Right lobe of liver (tissue), 4 donors: ENCODE results near the gene CREB5.

ENCODE experiments used
- POLR2A ChIP-seq: fragments of 450-650 bp; IDR thresholded peaks from one replicate; pipeline ENCODE4 v1.6.1; 2017; ENCODE audit warnings: antibody characterized with exemption, mild to moderate bottlenecking
- TF ChIP-seq, protein P1 (sequence below), 4 donors: fragments of 200-600 bp in 3 of 4; fragments of 450-650 bp in 1 of 4; IDR thresholded peaks; one replicate each; pipeline versions ENCODE4 v1.5.1 to v1.8.0; 2016 to 2022; ENCODE audit warnings: antibody characterized with exemption in 4 of 4, mild to moderate bottlenecking in 2 of 4
- donor health status: DM: no; HTN: no; CAD: no.
- donor health status: DM: no; HTN: no; CAD: no.
- donor health status: DM: no; HTN: yes; CAD: no.

DNA sequence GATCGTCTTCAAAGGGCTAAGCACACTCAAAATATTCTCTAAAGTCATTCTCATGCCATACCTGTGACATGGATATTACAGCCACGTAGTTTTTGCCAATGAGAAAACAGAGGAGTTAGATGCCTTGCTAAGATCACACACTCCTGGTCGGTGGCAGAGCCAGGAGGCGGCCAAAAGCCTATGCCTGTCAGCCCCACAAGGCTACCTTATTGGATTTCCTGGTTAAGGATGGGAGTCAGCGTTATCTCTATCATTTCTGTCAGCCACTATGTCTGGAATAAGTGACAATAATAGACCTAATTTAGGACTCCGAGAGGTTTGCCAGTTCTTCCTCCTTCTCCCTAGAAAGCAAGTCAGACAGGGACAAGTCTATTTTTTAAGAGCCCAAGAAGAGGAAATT lies 295.0 kb downstream of the CREB5 start:
- TF ChIP-seq, protein P1, sequence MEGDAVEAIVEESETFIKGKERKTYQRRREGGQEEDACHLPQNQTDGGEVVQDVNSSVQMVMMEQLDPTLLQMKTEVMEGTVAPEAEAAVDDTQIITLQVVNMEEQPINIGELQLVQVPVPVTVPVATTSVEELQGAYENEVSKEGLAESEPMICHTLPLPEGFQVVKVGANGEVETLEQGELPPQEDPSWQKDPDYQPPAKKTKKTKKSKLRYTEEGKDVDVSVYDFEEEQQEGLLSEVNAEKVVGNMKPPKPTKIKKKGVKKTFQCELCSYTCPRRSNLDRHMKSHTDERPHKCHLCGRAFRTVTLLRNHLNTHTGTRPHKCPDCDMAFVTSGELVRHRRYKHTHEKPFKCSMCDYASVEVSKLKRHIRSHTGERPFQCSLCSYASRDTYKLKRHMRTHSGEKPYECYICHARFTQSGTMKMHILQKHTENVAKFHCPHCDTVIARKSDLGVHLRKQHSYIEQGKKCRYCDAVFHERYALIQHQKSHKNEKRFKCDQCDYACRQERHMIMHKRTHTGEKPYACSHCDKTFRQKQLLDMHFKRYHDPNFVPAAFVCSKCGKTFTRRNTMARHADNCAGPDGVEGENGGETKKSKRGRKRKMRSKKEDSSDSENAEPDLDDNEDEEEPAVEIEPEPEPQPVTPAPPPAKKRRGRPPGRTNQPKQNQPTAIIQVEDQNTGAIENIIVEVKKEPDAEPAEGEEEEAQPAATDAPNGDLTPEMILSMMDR (IDR thresholded peaks at IDR 0.05), result no peak
- no peak for TF ChIP-seq POLR2A
